ENCODE data around the gene TMEM50B.
"Not testable (repeated sequence)": the region's sequence is repeated elsewhere in the genome, so short reads cannot be mapped to it uniquely, and the experiment has no call there.

The TMEM50B gene

GRCh38 chr21:33473344-33473743, 6.4 kb downstream of the TMEM50B start:
- Histone ChIP-seq H3K27me3 (ENCODE audit: control insufficient read depth, insufficient read depth, low read length) (peaks cover 2% of the 10 kb centered on the region), H3K27ac (ENCODE audit: low read length) (no peak overlapping the region), H3K4me3 (ENCODE audit: low read length) (no peak overlapping the region), H3K9ac (ENCODE audit: low read length) (no peak overlapping the region), H3K4me1 (ENCODE audit: control insufficient read depth, low read depth, low read length) (peaks cover 2% of the 10 kb centered on the region), H3K36me3 (ENCODE audit: control insufficient read depth, low read depth, low read length) (no peaks in the 10 kb centered on the region), H3K9me3 (ENCODE audit: control insufficient read depth, low read depth, low read length) (no peaks in the 10 kb centered on the region)

- Histone ChIP-seq H3K9me3 (ENCODE audit: control insufficient read depth, low read depth, low read length) (no peaks in the 10 kb centered on the region), H3K4me3 (ENCODE audit: low read length) (no peak overlapping the region), H3K27ac (ENCODE audit: low read length) (no peak overlapping the region), H3K27me3 (ENCODE audit: control insufficient read depth, insufficient read depth, low read length) (no peaks in the 10 kb centered on the region), H3K36me3 (ENCODE audit: control insufficient read depth, low read depth, low read length) (no peaks in the 10 kb centered on the region), H3K9ac (ENCODE audit: low read length) (no peak overlapping the region), H3K4me1 (ENCODE audit: control insufficient read depth, low read depth, low read length) (no peaks in the 10 kb centered on the region)
These were observed 9.1 kb downstream of the TMEM50B start for GRCh38 chr21:33470701-33471100.

- H3K4me1 ChIP-seq (ENCODE audit: control insufficient read depth, low read depth, low read length); H3K27ac ChIP-seq (ENCODE audit: low read length); H3K9me3 ChIP-seq (ENCODE audit: control insufficient read depth, low read depth, low read length); H3K4me3 ChIP-seq (ENCODE audit: low read length); H3K9ac ChIP-seq (ENCODE audit: low read length); H3K27me3 ChIP-seq (ENCODE audit: control insufficient read depth, insufficient read depth, low read length); H3K36me3 ChIP-seq (ENCODE audit: control insufficient read depth, low read depth, low read length): not testable (repeated sequence)
These were observed 10.6 kb downstream of the TMEM50B start for GRCh38 chr21:33469183-33469582.

- H3K9me3 ChIP-seq (ENCODE audit: control insufficient read depth, low read depth, low read length) = no peaks in the 10 kb centered on the region
- H3K36me3 ChIP-seq (ENCODE audit: control insufficient read depth, low read depth, low read length) = peaks cover 3% of the 10 kb centered on the region
- no peak overlapping the region for H3K27ac ChIP-seq (ENCODE audit: low read length)
- no peak overlapping the region for H3K9ac ChIP-seq (ENCODE audit: low read length)
- H3K4me3 ChIP-seq (ENCODE audit: low read length) = no peak overlapping the region
- H3K27me3 ChIP-seq (ENCODE audit: control insufficient read depth, insufficient read depth, low read length) = no peaks in the 10 kb centered on the region
- no peaks in the 10 kb centered on the region for H3K4me1 ChIP-seq (ENCODE audit: control insufficient read depth, low read depth, low read length)
These were observed 18.1 kb downstream of the TMEM50B start for GRCh38 chr21:33461538-33462250.

- no peak overlapping the region for H3K9ac ChIP-seq (ENCODE audit: low read length)
- no peak overlapping the region for H3K27ac ChIP-seq (ENCODE audit: low read length)
- H3K9me3 ChIP-seq (ENCODE audit: control insufficient read depth, low read depth, low read length) = no peaks in the 10 kb centered on the region
- H3K4me3 ChIP-seq (ENCODE audit: low read length) = no peak overlapping the region
- H3K4me1 ChIP-seq (ENCODE audit: control insufficient read depth, low read depth, low read length) = no peaks in the 10 kb centered on the region
- peaks cover 3% of the 10 kb centered on the region for H3K36me3 ChIP-seq (ENCODE audit: control insufficient read depth, low read depth, low read length)
- no peaks in the 10 kb centered on the region for H3K27me3 ChIP-seq (ENCODE audit: control insufficient read depth, insufficient read depth, low read length)
These were observed 20.9 kb downstream of the TMEM50B start for GRCh38 chr21:33458861-33459260.

- H3K4me1 ChIP-seq (ENCODE audit: control insufficient read depth, low read depth, low read length) = no peaks in the 10 kb centered on the region
- no peak overlapping the region for H3K4me3 ChIP-seq (ENCODE audit: low read length)
- H3K27ac ChIP-seq (ENCODE audit: low read length) = no peak overlapping the region
- no peaks in the 10 kb centered on the region for H3K36me3 ChIP-seq (ENCODE audit: control insufficient read depth, low read depth, low read length)
- no peak overlapping the region for H3K9ac ChIP-seq (ENCODE audit: low read length)
- no peaks in the 10 kb centered on the region for H3K27me3 ChIP-seq (ENCODE audit: control insufficient read depth, insufficient read depth, low read length)
- H3K9me3 ChIP-seq (ENCODE audit: control insufficient read depth, low read depth, low read length) = no peaks in the 10 kb centered on the region
These were observed 23.9 kb downstream of the TMEM50B start for GRCh38 chr21:33455686-33456446.

- H3K4me1 ChIP-seq (ENCODE audit: control insufficient read depth, low read depth, low read length) = no peaks in the 10 kb centered on the region
- H3K9ac ChIP-seq (ENCODE audit: low read length) = no peak overlapping the region
- no peaks in the 10 kb centered on the region for H3K27me3 ChIP-seq (ENCODE audit: control insufficient read depth, insufficient read depth, low read length)
- no peaks in the 10 kb centered on the region for H3K36me3 ChIP-seq (ENCODE audit: control insufficient read depth, low read depth, low read length)
- no peak overlapping the region for H3K4me3 ChIP-seq (ENCODE audit: low read length)
- H3K9me3 ChIP-seq (ENCODE audit: control insufficient read depth, low read depth, low read length) = no peaks in the 10 kb centered on the region
- no peak overlapping the region for H3K27ac ChIP-seq (ENCODE audit: low read length)
These were observed 27.4 kb downstream of the TMEM50B start for GRCh38 chr21:33452362-33452761.

GRCh38 chr21:33451634-33452071, 28.1 kb downstream of the TMEM50B start:
- H3K9ac ChIP-seq (ENCODE audit: low read length) = no peak overlapping the region
- no peaks in the 10 kb centered on the region for H3K4me1 ChIP-seq (ENCODE audit: control insufficient read depth, low read depth, low read length)
- no peak overlapping the region for H3K4me3 ChIP-seq (ENCODE audit: low read length)
- H3K36me3 ChIP-seq (ENCODE audit: control insufficient read depth, low read depth, low read length) = no peaks in the 10 kb centered on the region
- H3K27me3 ChIP-seq (ENCODE audit: control insufficient read depth, insufficient read depth, low read length) = no peaks in the 10 kb centered on the region
- H3K27ac ChIP-seq (ENCODE audit: low read length) = no peak overlapping the region
- no peaks in the 10 kb centered on the region for H3K9me3 ChIP-seq (ENCODE audit: control insufficient read depth, low read depth, low read length)

- no peaks in the 10 kb centered on the region for H3K4me1 ChIP-seq (ENCODE audit: control insufficient read depth, low read depth, low read length)
- no peak overlapping the region for H3K4me3 ChIP-seq (ENCODE audit: low read length)
- H3K9ac ChIP-seq (ENCODE audit: low read length) = no peak overlapping the region
- no peaks in the 10 kb centered on the region for H3K9me3 ChIP-seq (ENCODE audit: control insufficient read depth, low read depth, low read length)
- H3K27ac ChIP-seq (ENCODE audit: low read length) = no peak overlapping the region
- no peaks in the 10 kb centered on the region for H3K27me3 ChIP-seq (ENCODE audit: control insufficient read depth, insufficient read depth, low read length)
- no peaks in the 10 kb centered on the region for H3K36me3 ChIP-seq (ENCODE audit: control insufficient read depth, low read depth, low read length)
These were observed 30.2 kb downstream of the TMEM50B start for GRCh38 chr21:33449616-33450015.

GRCh38 chr21:33446620-33447019, 33.2 kb downstream of the TMEM50B start:
- not testable (repeated sequence) for H3K9ac ChIP-seq (ENCODE audit: low read length); H3K27me3 ChIP-seq (ENCODE audit: control insufficient read depth, insufficient read depth, low read length); H3K4me3 ChIP-seq (ENCODE audit: low read length); H3K9me3 ChIP-seq (ENCODE audit: control insufficient read depth, low read depth, low read length); H3K36me3 ChIP-seq (ENCODE audit: control insufficient read depth, low read depth, low read length); H3K27ac ChIP-seq (ENCODE audit: low read length); H3K4me1 ChIP-seq (ENCODE audit: control insufficient read depth, low read depth, low read length)

- Histone ChIP-seq H3K4me3 (ENCODE audit: low read length) (no peak overlapping the region), H3K9ac (ENCODE audit: low read length) (no peak overlapping the region), H3K27ac (ENCODE audit: low read length) (no peak overlapping the region), H3K4me1 (ENCODE audit: control insufficient read depth, low read depth, low read length) (no peaks in the 10 kb centered on the region), H3K27me3 (ENCODE audit: control insufficient read depth, insufficient read depth, low read length) (no peaks in the 10 kb centered on the region), H3K36me3 (ENCODE audit: control insufficient read depth, low read depth, low read length) (no peaks in the 10 kb centered on the region), H3K9me3 (ENCODE audit: control insufficient read depth, low read depth, low read length) (no peaks in the 10 kb centered on the region)
These were observed 35.3 kb downstream of the TMEM50B start for GRCh38 chr21:33444499-33444898.

- Histone ChIP-seq H3K9ac (ENCODE audit: low read length) (no peak overlapping the region), H3K27ac (ENCODE audit: low read length) (no peak overlapping the region), H3K9me3 (ENCODE audit: control insufficient read depth, low read depth, low read length) (no peaks in the 10 kb centered on the region), H3K4me3 (ENCODE audit: low read length) (no peak overlapping the region), H3K27me3 (ENCODE audit: control insufficient read depth, insufficient read depth, low read length) (no peaks in the 10 kb centered on the region), H3K36me3 (ENCODE audit: control insufficient read depth, low read depth, low read length) (no peaks in the 10 kb centered on the region), H3K4me1 (ENCODE audit: control insufficient read depth, low read depth, low read length) (no peaks in the 10 kb centered on the region)
These were observed 36.6 kb downstream of the TMEM50B start for GRCh38 chr21:33443194-33443593.
